Lower lobe of right lung (tissue), 2 donors: Measurements from ENCODE around the gene RAB43. TPM values are rescaled to one million over a fixed set of nuclear protein-coding genes. Genes with fewer than 3 reads are reported as not detected.

ENCODE experiments used
- ATAC-seq, 2 donors: fragments of 200-7000 bp; cut with Tn5 transposase; one replicate each; pipeline ENCODE4 v1.9.1; 2020 to 2022; ENCODE audit warnings: mild to moderate bottlenecking in 2 of 2, moderate library complexity in 2 of 2
- DNase-seq: peaks from one replicate; pipeline ENCODE4 v3.0.0-alpha.2; 2020
- H3K27ac ChIP-seq: fragments of 200-600 bp; one replicate; pipeline ENCODE4 v1.8.0; 2022
- H3K27me3 ChIP-seq: fragments of 200-600 bp; one replicate; pipeline ENCODE4 v1.8.0; 2022; ENCODE audit warnings: low read depth
- H3K36me3 ChIP-seq: fragments of 200-600 bp; one replicate; pipeline ENCODE4 v1.8.0; 2022; ENCODE audit warnings: mild to moderate bottlenecking
- H3K4me1 ChIP-seq: fragments of 200-600 bp; one replicate; pipeline ENCODE4 v1.8.0; 2022
- H3K4me3 ChIP-seq: fragments of 200-600 bp; one replicate; pipeline ENCODE4 v1.8.0; 2022; ENCODE audit warnings: mild to moderate bottlenecking
- H3K9me3 ChIP-seq: fragments of 200-600 bp; one replicate; pipeline ENCODE4 v1.8.0; 2022
- CTCF ChIP-seq: fragments of 200-600 bp; IDR thresholded peaks from one replicate; pipeline ENCODE4 v1.8.0; 2022; ENCODE audit warnings: antibody characterized with exemption, mild to moderate bottlenecking
- intact Hi-C: fragments of 100-400 bp; cut with DNase I; formaldehyde crosslinking; loops from one replicate; pipeline ENCODE4 v1.11.0; 2022
- total RNA-seq: library from RNA; stranded (reverse); fragmentation: NEBNext Ultra II Directional; extraction: Animal tissue kit (Norgen Biotek cat#: 25700); gene quantifications from one replicate; pipeline ENCODE4 v1.2.1, GENCODE V29; 2021
- donor health status: DM: no; HTN: yes; CAD: no; lungs with severe emphysema.

Gene RAB43
- total RNA-seq, 1 donor from 2014 or later = 29.9 TPM

DNA sequence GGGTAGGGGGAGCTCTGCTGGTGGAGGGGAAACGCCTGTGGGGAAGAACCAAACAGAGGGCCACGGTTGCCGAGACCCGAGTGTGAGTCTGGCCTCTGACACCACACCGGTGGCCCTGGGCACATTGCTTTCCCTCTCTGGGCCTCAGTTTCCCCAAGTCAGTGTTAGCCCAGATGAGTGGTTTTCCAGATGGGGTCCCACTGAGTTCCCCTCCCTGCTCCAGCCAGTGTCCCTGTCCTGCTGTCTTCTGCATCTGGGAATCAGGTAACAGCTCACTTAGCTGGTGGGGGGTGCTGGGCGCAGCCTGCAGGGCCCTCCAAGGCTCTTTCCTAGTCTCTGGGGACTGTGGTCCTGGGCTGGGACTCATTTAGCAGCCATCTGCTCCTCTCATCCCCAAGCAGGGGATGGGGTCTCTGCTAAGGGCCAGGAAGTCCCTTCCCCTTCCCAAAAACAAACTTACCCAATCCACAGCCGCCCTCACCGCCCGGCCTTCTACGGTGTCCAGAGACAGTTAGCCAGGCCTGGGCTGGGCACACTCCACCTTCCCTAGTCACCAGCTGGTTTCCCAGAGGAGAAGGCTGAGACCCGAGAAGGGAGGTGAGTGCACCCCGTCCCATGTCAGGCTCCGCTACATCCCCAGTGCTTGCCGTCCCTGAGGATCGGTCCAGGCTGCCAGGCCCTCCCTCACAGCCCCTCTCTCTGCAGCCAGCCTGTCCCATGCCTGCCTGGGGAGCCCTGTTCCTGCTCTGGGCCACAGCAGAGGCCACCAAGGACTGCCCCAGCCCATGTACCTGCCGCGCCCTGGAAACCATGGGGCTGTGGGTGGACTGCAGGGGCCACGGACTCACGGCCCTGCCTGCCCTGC, 60.3 kb downstream of the RAB43 start:
- peak; percentile 34 for DNase-seq
- no peaks in the 10 kb centered on the region for H3K36me3 ChIP-seq
- H3K4me1 ChIP-seq = peaks cover 5% of the 10 kb centered on the region
- H3K27me3 ChIP-seq = no peaks in the 10 kb centered on the region
- no peaks in the 10 kb centered on the region for H3K9me3 ChIP-seq
- no peak overlapping the region for H3K27ac ChIP-seq
- intact Hi-C loops = no loop called here
- no peak for TF ChIP-seq CTCF
- no peak for ATAC-seq
- no peak overlapping the region for H3K4me3 ChIP-seq

DNA sequence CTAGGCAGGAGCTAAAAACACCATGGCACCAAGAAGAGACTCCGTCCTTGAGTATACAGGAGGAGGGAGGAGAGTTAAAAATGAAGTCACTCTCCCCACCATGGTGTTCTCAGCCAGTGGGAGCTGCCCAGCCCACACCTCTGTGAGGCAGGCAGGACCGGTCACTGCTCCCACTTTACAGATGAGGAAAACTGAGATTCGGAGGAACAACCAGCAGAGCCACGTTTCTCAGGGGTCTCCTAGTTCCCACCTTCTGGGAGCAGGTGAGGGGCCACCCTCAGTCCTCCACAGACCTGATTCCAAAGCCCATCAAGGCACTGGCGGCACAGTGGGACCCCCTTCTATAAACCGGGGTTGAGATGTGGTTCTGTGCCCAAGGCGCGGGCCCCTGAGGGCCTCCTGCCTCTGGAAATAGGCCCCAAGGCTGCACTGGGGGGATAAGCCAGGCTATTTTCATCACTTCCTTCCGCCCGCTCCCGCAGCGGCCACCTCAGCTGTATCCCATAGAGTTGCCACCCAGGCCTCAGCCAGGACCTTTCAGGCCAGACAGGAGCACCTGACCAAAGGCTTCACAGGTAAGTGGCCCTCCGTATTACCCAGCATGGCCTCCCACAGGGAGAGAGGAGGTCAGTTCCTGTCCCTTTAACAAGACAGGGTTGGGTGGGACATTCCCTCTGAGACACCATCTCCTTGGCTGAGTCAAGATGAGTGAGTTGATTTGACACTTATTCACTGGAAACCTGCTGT, 61.2 kb downstream of the RAB43 start, which contains the start of gene GP9:
GP9 (plus strand) TSS at position 504 of the 747 bp plus-strand sequence. CDS start 961 bp downstream, outside the sequence.
- peaks cover 5% of the 10 kb centered on the region for H3K4me1 ChIP-seq
- no peaks in the 10 kb centered on the region for H3K9me3 ChIP-seq
- ATAC-seq (no peak), DNase-seq (peak; percentile 36)
- intact Hi-C loops = no loop called here
- TF ChIP-seq CTCF = no peak
- no peaks in the 10 kb centered on the region for H3K36me3 ChIP-seq
- no peaks in the 10 kb centered on the region for H3K27me3 ChIP-seq
- H3K4me3 ChIP-seq = no peak within 1 kb of the TSS
- no peak within 1 kb of the TSS for H3K27ac ChIP-seq

DNA sequence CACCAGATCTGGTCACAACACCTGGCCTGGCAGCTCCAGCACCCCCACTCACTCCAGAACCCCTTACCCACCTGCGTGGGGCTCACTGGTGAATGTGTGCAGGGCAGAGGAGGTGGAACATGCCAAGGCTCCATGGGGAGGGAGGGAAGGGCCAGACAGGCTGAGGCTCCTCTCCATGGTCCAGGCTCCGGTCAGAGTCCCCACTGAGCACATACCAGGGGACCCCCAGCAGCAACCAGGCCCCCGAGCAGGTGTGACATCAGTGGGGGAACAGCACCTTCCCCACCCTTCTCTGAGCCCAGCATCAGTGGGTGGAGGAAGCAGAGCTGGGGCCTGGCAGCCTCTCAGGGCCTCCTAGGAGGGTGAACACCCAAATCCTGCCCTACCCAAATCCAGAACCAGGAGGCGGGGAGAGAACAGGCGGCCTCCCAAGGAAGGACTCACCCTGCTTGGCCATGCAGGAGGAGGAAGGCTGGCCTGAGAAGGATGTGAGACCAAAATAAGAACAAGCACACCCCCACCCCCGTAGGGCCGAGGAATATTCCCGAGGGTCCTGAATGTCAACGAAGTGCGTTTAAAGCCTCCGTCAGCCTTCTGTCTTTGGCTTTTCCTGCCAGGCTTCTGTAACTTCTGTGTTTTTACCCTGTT, 62.2 kb downstream of the RAB43 start:
- intact Hi-C loops = no loop called here
- H3K9me3 ChIP-seq = no peaks in the 10 kb centered on the region
- no peak overlapping the region for H3K4me3 ChIP-seq
- no peaks in the 10 kb centered on the region for H3K36me3 ChIP-seq
- peaks cover 9% of the 10 kb centered on the region for H3K4me1 ChIP-seq
- DNase-seq (peak; percentile 28), ATAC-seq (no peak)
- no peak for TF ChIP-seq CTCF
- no peak overlapping the region for H3K27ac ChIP-seq
- no peaks in the 10 kb centered on the region for H3K27me3 ChIP-seq

DNA sequence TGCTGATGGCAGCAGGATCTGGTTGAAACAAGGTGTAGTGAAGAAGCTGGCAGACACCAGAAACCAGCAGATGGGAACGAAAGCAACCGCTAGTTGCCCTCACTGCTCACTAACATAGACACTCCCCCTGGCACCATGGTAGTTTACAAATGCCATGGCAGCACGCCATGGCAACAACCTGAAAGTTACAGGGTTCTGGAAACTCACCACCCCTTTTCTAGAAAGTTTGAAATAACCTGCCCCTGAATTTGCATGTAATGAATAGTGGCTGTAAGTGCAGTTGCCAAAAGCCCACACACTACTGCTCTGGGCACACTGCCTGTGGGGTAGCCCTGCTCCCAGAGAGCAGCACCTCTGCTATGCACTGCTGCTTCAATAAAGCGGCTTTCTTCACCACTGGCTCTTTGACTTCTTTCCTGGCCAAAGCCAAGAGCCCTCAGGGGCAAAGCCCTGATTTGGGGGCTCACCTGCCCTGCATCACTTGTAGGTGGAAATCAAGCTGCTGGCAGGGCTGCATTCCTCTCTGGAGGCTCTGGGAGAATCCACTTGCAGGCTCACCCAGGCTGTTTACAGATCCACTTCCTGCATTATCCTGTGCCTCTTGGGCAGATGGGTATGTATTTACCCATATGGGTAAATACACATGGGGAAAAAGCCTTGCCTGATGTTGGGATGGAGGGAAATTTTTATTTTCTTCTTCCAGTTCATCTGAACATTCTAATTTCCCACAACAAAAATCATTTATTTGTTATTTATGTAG, 63.0 kb downstream of the RAB43 start:
- intact Hi-C loops = no loop called here
- Histone ChIP-seq H3K27me3 (no peaks in the 10 kb centered on the region), H3K9me3 (no peaks in the 10 kb centered on the region), H3K4me3 (no peak overlapping the region), H3K4me1 (peaks cover 16% of the 10 kb centered on the region), H3K27ac (no peak overlapping the region), H3K36me3 (no peaks in the 10 kb centered on the region)
- ATAC-seq (peak in 1 of 2 donors; percentile 25), DNase-seq (peak; percentile 36)
- TF ChIP-seq CTCF = no peak

DNA sequence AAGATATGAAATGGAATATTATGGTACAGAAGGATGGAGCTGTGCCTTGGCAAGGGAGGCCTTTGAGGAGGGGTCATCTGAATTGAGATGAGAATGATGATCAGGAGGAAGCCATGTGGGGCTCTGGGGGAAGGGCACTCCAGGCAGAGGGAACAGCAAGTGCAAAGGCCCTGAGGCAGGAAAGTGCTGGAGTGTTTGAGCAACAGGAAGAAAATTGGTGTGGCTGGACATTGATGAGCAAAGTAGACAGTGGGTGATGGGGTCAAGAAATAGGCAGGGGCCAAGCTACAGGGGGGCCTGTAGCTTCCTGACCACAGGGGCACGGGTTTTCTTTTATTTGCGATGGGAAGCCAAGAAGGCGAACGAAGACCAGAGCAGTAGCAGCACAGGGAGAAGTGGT, 64.4 kb downstream of the RAB43 start:
- DNase-seq (peak; percentile 13), ATAC-seq (no peak)
- TF ChIP-seq CTCF = no peak
- H3K36me3 ChIP-seq = no peaks in the 10 kb centered on the region
- H3K27me3 ChIP-seq = no peaks in the 10 kb centered on the region
- H3K4me3 ChIP-seq = no peak overlapping the region
- H3K9me3 ChIP-seq = no peaks in the 10 kb centered on the region
- intact Hi-C loops = no loop called here
- H3K4me1 ChIP-seq = peaks cover 27% of the 10 kb centered on the region
- no peak overlapping the region for H3K27ac ChIP-seq
